Nephron progenitor cell (in vitro differentiated cells): ENCODE results near the gene NCAM1.

Source experiments
- DNase-seq: peaks from one replicate; pipeline ENCODE4 v3.0.0; 2021
- H3K27ac Mint-ChIP-seq: 2 replicates; pipeline ENCODE4 v1.8.0; 2021; ENCODE audit warnings: mild to moderate bottlenecking, moderate library complexity, mixed read lengths
- H3K27me3 Mint-ChIP-seq: 2 replicates; pipeline ENCODE4 v1.8.0; 2021; ENCODE audit warnings: mild to moderate bottlenecking, low read depth, mixed read lengths; ENCODE audit not compliant: poor library complexity
- H3K36me3 Mint-ChIP-seq: 2 replicates; pipeline ENCODE4 v1.8.0; 2021; ENCODE audit warnings: low read depth, mixed read lengths
- H3K4me1 Mint-ChIP-seq: 2 replicates; pipeline ENCODE4 v1.8.0; 2021; ENCODE audit warnings: mixed read lengths
- H3K4me3 Mint-ChIP-seq: 2 replicates; pipeline ENCODE4 v1.8.0; 2021; ENCODE audit warnings: mild to moderate bottlenecking, moderate library complexity, mixed read lengths
- H3K9me3 Mint-ChIP-seq: 2 replicates; pipeline ENCODE4 v1.8.0; 2021; ENCODE audit warnings: mild to moderate bottlenecking, moderate library complexity, mixed read lengths
- TF ChIP-seq, protein P1 (sequence below): fragments of 200-600 bp; sonication (generic); IDR thresholded peaks from 2 replicates; pipeline ENCODE4 v1.5.0; 2021; ENCODE audit warnings: antibody characterized with exemption

Gene NCAM1

DNA sequence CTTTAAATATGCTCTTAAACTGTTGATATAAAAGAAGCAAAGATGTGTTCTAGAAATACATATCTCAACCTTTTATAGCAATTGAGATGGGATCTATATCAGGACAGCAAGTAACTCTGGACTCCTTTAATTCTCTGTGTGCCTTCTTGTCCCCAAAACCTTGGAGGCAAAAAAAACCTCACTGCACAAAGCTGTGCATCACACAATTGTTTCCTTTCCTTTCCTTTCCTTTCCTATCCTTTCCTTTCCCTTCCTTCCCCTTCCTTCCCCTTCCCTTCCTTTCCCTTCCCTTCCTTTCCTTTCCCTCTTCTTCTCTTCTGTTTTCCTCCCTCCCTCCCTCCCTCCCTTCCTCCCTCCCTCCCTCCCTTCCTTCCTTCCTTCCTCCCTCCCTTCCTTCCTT lies 343.7 kb downstream of the NCAM1 start:
- Mint-ChIP-seq H3K9me3 (no peaks in the 10 kb centered on the region), H3K27ac (no peak overlapping the region), H3K4me3 (no peak overlapping the region), H3K27me3 (peaks cover 70% of the 10 kb centered on the region), H3K4me1 (no peaks in the 10 kb centered on the region), H3K36me3 (no peaks in the 10 kb centered on the region)
- no peak for DNase-seq
- TF ChIP-seq, protein P1, sequence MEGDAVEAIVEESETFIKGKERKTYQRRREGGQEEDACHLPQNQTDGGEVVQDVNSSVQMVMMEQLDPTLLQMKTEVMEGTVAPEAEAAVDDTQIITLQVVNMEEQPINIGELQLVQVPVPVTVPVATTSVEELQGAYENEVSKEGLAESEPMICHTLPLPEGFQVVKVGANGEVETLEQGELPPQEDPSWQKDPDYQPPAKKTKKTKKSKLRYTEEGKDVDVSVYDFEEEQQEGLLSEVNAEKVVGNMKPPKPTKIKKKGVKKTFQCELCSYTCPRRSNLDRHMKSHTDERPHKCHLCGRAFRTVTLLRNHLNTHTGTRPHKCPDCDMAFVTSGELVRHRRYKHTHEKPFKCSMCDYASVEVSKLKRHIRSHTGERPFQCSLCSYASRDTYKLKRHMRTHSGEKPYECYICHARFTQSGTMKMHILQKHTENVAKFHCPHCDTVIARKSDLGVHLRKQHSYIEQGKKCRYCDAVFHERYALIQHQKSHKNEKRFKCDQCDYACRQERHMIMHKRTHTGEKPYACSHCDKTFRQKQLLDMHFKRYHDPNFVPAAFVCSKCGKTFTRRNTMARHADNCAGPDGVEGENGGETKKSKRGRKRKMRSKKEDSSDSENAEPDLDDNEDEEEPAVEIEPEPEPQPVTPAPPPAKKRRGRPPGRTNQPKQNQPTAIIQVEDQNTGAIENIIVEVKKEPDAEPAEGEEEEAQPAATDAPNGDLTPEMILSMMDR, result no peak

DNA sequence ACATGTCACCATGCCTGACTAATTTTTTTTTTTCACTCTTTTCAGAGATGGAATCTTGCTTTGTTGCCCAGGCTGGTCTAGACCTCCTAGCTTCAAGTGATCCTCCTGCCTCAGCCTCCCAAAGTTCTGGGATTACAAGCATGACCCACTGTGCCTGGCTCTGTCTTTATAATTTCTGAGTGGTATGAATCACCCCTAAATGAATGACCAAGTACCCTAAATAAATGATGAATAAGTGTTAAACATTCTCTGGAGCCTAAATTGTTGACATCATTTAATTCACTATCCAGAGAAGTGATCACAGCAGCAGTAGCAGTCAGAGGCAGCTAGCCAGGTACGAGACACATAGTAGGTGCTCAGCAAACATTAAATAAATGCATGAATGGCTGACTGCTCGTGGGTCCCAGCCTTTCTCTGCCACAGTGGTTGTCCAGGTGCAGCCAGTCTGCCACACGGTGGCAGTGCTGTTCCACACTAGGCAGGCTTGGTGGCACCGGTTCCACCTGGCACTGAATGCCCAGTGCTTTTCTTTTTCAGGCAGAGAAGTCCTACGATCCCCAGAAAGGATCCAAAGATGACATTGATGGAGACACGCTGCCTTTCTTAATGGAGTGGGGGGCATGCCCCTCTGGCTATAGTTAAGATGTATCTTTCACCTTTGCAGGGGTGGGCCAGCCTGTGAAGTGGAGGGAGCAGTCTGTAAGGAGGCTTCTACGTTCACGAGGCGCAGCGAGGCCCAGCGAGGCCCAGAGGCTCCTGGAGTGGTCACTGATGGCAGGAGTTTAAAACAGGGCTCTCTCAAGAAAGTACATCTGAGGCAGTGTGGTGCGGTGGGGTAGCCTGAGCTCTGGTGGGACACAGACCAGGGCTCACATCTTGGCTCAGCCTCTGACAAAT lies 344.5 kb downstream of the NCAM1 start:
- H3K27me3 Mint-ChIP-seq, result peaks cover 72% of the 10 kb centered on the region
- H3K4me3 Mint-ChIP-seq, result no peak overlapping the region
- DNase-seq, result peak; percentile 76
- TF ChIP-seq, protein P1, result peak; percentile 96
- H3K36me3 Mint-ChIP-seq, result no peaks in the 10 kb centered on the region
- no peak overlapping the region for H3K27ac Mint-ChIP-seq
- H3K4me1 Mint-ChIP-seq, result no peaks in the 10 kb centered on the region
- no peaks in the 10 kb centered on the region for H3K9me3 Mint-ChIP-seq

DNA sequence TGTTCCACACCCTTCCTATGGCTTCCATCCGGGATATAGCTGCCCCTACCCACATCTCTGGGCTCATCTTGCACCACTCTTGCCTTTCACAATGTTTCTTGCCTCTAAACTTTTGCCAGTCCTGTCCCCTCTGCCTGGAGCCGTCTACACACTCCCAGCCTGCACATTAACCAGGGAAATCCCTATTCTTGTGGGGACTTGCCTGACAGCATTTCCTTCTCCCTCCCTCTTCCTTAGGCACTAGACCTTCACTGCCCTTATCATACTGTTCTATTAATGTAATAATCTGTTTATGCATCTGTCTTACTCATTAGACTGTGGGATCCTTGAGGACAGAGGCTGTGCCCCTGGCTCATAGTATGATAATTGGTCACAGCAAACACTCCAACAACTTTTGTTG lies 347.4 kb downstream of the NCAM1 start:
- H3K27ac Mint-ChIP-seq, result no peak overlapping the region
- peaks cover 84% of the 10 kb centered on the region for H3K27me3 Mint-ChIP-seq
- no peaks in the 10 kb centered on the region for H3K9me3 Mint-ChIP-seq
- TF ChIP-seq, protein P1, result no peak
- no peak overlapping the region for H3K4me3 Mint-ChIP-seq
- H3K4me1 Mint-ChIP-seq, result no peaks in the 10 kb centered on the region
- no peak for DNase-seq
- H3K36me3 Mint-ChIP-seq, result no peaks in the 10 kb centered on the region

DNA sequence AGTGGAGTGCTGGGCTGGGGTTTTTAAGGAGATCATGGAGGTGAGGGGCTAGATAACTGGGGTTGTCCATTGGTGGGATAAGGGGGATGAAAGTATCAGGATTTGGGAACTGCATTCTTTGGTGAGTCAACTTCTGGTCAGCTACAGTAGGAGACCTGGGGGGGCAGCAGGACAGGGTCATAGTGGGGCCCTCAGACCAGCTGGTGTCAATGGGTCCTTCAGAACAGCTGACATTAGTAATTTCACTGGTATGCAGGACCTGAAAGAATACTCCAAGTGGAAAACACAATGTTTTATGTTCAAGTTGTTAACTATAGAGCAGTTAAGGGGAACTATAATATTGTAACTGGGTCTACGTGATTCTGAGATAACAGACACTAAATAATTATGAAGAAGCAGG lies 350.3 kb downstream of the NCAM1 start:
- DNase-seq, result no peak
- Mint-ChIP-seq H3K4me3 (no peak overlapping the region), H3K36me3 (peaks cover 2% of the 10 kb centered on the region), H3K4me1 (peaks cover 11% of the 10 kb centered on the region), H3K27me3 (peaks cover 69% of the 10 kb centered on the region), H3K27ac (no peak overlapping the region), H3K9me3 (no peaks in the 10 kb centered on the region)
- TF ChIP-seq, protein P1, result no peak

DNA sequence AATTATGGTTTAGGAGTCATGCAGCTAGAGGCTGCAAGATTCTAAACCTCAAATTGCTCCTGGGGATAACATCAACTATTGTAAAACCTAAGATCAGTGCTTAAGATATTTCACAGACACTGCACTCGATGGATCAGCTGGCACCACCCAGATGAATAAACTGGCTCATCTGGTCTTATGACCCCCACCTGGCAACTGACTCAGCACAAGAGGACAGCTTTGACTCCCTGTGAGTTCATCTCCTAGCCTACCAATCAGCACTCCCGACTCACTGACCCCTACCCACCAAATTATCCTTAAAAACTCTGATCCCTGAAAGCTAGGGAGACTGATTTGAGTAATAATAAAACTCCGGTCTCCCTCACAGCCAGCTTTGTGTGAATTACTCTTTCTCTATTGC lies 352.4 kb downstream of the NCAM1 start:
- Mint-ChIP-seq H3K27me3 (peaks cover 49% of the 10 kb centered on the region), H3K36me3 (peaks cover 23% of the 10 kb centered on the region), H3K4me3 (no peak overlapping the region), H3K27ac (no peak overlapping the region), H3K4me1 (peaks cover 11% of the 10 kb centered on the region), H3K9me3 (peaks cover 8% of the 10 kb centered on the region)
- TF ChIP-seq, protein P1, result no peak
- no peak for DNase-seq

DNA sequence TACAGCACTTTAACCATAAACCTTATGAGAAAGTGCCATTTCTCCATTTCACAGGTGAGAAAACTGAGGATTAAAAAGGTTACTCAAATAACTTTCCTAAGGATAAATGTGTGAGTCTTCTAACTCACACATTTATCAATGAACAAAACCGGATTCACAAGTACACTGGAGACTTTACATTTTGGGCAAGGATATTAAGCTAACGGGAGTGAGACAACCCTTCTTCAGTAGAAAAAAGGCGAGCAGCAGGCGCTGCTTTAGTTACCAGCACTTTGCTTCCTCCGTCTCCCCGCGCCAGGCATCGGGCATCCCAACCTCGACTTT lies 352.8 kb downstream of the NCAM1 start:
- peaks cover 47% of the 10 kb centered on the region for H3K27me3 Mint-ChIP-seq
- peaks cover 11% of the 10 kb centered on the region for H3K4me1 Mint-ChIP-seq
- H3K9me3 Mint-ChIP-seq, result peaks cover 11% of the 10 kb centered on the region
- TF ChIP-seq, protein P1, result no peak
- H3K4me3 Mint-ChIP-seq, result peak overlapping the region; percentile 43
- H3K27ac Mint-ChIP-seq, result no peak overlapping the region
- peaks cover 27% of the 10 kb centered on the region for H3K36me3 Mint-ChIP-seq
- no peak for DNase-seq
